AG09319 (cell line): ENCODE measurements around the gene NMB.

Experiments
- DNase-seq: peaks from one replicate; pipeline ENCODE4 v3.0.0-alpha.2; 2010; ENCODE audit warnings: low read depth; ENCODE audit errors: extremely low read depth
- TF ChIP-seq, protein P1 (sequence below): IDR thresholded peaks from 2 replicates; pipeline ENCODE4 v1.5.1; 2011; ENCODE audit warnings: low read depth, mild to moderate bottlenecking, inconsistent platforms, low read length, moderate library complexity

NMB gene, protein sequence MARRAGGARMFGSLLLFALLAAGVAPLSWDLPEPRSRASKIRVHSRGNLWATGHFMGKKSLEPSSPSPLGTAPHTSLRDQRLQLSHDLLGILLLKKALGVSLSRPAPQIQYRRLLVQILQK

DNA sequence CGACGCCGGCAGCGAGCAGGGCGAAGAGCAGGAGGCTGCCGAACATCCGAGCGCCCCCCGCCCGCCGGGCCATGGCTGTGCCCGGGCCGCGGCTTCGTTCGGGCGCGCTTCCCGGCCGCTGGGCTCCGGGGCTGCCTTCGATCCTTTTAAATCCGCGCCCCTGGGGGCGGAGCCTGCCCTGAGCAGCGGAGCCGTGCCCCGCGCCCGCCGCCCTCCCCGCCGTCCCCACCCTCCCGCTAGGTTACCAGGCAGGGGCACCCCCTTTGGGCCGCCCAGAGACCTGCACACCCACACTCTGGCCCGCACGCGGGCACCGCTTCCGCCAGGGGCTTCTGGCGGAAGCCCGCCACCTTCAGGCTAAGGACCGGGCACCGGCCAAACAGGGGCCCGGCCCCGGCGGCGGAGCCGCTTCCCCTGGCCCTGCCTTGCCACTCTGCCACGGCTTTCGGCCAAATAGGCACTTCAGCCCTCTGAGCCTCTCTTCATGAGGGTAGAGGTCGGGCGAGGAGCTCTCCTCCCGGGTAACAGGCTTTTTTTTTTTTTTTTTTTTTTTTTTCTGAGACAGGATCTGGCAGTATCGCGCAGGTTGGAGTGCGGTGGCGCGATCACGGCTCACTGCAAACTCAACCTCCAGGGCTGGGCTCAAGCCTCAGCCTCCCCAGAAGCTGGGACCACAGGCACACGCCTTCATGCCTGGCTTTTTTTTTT is at the start of gene NMB:
NMB (minus strand) TSS at position 120 of the 708 bp plus-strand sequence; CDS start at position 73, 47 bp downstream.
- peak; percentile 39 for DNase-seq
- TF ChIP-seq, protein P1, sequence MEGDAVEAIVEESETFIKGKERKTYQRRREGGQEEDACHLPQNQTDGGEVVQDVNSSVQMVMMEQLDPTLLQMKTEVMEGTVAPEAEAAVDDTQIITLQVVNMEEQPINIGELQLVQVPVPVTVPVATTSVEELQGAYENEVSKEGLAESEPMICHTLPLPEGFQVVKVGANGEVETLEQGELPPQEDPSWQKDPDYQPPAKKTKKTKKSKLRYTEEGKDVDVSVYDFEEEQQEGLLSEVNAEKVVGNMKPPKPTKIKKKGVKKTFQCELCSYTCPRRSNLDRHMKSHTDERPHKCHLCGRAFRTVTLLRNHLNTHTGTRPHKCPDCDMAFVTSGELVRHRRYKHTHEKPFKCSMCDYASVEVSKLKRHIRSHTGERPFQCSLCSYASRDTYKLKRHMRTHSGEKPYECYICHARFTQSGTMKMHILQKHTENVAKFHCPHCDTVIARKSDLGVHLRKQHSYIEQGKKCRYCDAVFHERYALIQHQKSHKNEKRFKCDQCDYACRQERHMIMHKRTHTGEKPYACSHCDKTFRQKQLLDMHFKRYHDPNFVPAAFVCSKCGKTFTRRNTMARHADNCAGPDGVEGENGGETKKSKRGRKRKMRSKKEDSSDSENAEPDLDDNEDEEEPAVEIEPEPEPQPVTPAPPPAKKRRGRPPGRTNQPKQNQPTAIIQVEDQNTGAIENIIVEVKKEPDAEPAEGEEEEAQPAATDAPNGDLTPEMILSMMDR = peak; percentile 64

DNA sequence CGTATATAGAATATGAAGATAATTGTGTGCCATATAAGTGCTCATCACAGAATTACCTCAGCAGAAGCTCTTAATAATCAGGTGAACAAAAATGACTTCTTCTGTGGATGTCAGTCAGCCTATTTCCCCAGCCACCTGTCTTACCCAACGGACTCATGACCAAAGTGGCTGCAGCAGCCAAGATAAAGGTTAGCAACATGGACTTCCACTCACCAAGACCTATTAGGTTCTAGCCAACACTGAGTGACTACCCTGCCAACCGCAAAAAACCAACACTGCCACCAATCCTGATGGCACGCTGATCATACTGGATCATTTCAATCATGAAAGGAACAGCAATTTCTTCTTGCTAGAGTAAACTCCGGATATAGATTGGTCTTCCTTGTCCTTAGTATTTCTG is 45.8 kb upstream of the NMB start:
- no peak for DNase-seq

DNA sequence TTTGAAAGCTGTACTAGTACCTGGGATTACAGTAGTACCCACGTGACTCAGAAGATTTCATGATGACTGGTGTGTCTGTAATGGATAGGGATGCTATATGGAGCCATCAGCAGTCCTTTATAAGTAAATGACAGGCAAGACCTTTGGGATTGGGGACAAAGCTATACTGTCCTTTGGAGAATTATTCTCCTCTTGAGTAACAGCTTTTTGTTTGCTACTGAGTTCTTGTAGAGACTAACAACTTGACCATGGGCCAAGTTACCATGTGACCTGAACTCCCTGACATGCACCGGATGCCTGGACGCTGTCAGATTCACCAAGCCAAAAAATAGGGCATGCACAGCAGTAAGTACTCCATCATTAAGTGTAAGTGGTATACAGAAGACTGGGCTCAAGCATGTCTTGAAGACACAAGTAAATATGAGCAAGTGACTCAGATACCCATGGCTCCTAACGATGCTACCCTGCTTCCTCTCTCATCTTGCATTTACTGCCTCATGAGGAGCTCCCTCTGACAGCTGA is 45.0 kb upstream of the NMB start:
- TF ChIP-seq, protein P1 = no peak
- no peak for DNase-seq

More for the DNA sequence above, 45.8 kb upstream of the NMB start:
- TF ChIP-seq, protein P1 = no peak

DNA sequence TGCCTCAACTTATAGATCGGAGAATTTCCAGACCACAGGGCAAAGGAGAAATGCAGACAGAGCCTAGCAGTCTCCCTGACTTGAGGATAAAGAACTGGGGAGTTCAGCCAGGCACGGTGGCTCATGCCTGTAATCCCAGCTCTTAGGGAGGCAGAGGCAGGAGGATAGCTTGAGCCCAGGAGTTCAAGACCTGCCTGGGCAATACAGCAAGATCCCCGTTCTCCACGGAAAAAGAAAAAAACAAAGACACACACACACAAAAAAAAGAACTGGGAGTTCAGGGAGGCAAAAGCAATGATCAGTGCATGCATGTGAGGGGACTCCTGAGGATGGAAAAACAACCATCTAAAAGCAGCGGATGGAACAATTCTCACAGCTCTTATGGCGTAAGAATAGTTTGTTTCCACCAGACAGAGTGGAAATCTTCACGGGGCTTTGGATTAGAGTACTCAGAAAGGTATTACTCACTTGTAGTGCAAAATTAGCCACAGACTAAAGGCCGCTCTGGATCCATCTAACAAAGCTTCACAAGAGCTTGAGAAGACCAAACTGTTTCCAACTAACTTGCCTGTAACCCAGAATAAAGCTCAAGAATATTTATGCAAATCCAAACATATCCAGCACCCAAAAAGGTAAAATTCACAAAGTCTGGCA is 41.7 kb upstream of the NMB start:
- no peak for DNase-seq
- TF ChIP-seq, protein P1 = no peak

DNA sequence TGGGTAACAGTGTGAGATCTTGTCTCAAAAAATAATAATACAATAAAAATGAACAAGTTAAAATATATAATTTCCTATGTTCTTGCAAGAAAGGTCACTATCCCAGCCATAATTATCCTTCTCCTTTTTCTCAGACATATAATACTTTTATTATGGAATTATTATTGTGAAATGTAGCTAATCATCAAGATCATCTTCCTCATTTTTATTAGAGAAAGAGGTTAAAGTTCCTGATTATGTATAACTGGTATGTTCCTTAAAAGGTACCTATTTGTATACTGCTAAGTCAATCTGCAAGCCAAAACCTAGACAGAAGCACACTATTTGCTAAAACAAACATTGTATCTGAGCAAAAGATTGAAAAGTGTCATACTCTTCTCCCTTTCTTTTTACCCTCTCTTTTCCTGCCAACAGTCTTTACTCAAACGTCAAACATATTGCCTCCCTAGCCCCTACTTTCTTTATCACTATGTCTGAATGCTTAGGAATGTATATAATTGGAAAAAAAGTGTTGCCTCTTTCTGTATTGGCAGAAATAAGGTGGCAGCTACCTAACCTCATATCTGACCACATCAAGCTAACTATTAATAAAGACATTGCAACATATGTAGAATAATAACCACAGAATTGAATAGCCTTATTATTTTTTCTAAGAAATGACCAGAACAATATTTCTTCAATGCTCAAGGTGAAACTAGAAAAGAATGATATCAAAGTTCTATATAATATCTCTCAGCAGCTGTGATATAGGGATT is 39.4 kb upstream of the NMB start:
- TF ChIP-seq, protein P1 = no peak
- DNase-seq = no peak

DNA sequence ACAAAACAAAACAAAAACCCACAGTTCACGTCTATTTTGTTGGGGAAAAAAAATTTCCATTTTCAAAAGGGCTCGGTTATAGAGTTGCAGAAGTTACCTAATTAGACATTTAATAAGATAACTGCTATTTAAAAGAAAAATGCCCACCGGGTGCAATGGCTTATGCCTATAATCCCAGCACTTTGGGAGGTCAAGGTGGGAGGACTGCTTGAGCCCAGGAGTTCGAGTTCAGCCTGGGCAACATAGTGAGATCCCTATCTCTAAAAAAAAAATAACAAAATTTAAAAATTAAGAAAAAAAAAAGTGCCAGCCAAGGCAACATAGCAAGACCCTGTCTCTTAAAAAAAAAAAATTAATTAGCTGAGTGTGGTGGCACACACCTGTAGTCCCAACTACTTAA is 38.8 kb upstream of the NMB start:
- TF ChIP-seq, protein P1 = no peak
- no peak for DNase-seq
